ENCODE data around the gene ZCCHC17. TPM values are rescaled to one million over a fixed set of nuclear protein-coding genes. Genes with fewer than 3 reads are reported as not detected.
"Not testable (repeated sequence)": the region's sequence is repeated elsewhere in the genome, so short reads cannot be mapped to it uniquely, and the experiment has no call there.

ZCCHC17 gene
- polyA plus RNA-seq, 1 experiment = 39.2 TPM

GRCh38 chr1:31259746-31260145, 37.1 kb upstream of the ZCCHC17 start:
- POLR2A ChIA-PET = no interaction called here
- CTCF ChIA-PET = no interaction called here
- H3K27me3 ChIP-seq (ENCODE audit: control insufficient read depth, insufficient read depth, low read length) = no peaks in the 10 kb centered on the region
- no peak overlapping the region for H3K4me3 ChIP-seq (ENCODE audit: low read depth, low read length)
- peaks cover 4% of the 10 kb centered on the region for H3K36me3 ChIP-seq (ENCODE audit: control insufficient read depth, insufficient read depth, low read length)
- DNase-seq (ENCODE audit: low read depth) = no peak
- no peak for TF ChIP-seq CTCF (IDR thresholded peaks at IDR 0.05; ENCODE audit: insufficient read depth, low read depth, low read length)

GRCh38 chr1:31261916-31262315, 34.9 kb upstream of the ZCCHC17 start:
- ChIA-PET CTCF (no interaction called here), POLR2A (no interaction called here)
- no peak for TF ChIP-seq CTCF (IDR thresholded peaks at IDR 0.05; ENCODE audit: insufficient read depth, low read depth, low read length)
- H3K27me3 ChIP-seq (ENCODE audit: control insufficient read depth, insufficient read depth, low read length) = no peaks in the 10 kb centered on the region
- DNase-seq (ENCODE audit: low read depth) = no peak
- no peak overlapping the region for H3K4me3 ChIP-seq (ENCODE audit: low read depth, low read length)
- peaks cover 6% of the 10 kb centered on the region for H3K36me3 ChIP-seq (ENCODE audit: control insufficient read depth, insufficient read depth, low read length)

- DNase-seq (ENCODE audit: low read depth); POLR2A ChIA-PET; H3K36me3 ChIP-seq (ENCODE audit: control insufficient read depth, insufficient read depth, low read length); H3K27me3 ChIP-seq (ENCODE audit: control insufficient read depth, insufficient read depth, low read length); H3K4me3 ChIP-seq (ENCODE audit: low read depth, low read length): not testable (repeated sequence)
- CTCF ChIA-PET = interaction anchor here (0.7 kb wide), 1 partner anchor 97 kb away, joined by 3 read pairs; no protein-coding TSS in a partner anchor
Measured at GRCh38 chr1:31262393-31262792, 34.4 kb upstream of the ZCCHC17 start.

GRCh38 chr1:31263408-31263807, 33.4 kb upstream of the ZCCHC17 start:
- no peak for TF ChIP-seq CTCF (IDR thresholded peaks at IDR 0.05; ENCODE audit: insufficient read depth, low read depth, low read length)
- POLR2A ChIA-PET = no interaction called here
- Histone ChIP-seq H3K27me3 (ENCODE audit: control insufficient read depth, insufficient read depth, low read length) (no peaks in the 10 kb centered on the region), H3K36me3 (ENCODE audit: control insufficient read depth, insufficient read depth, low read length) (peaks cover 6% of the 10 kb centered on the region), H3K4me3 (ENCODE audit: low read depth, low read length) (no peak overlapping the region)
- CTCF ChIA-PET = interaction anchor here (1.1 to 2.0 kb wide), 3 partner anchors 10 to 285 kb away, joined by 3 to 6 read pairs (median 4); no protein-coding TSS in a partner anchor
- DNase-seq (ENCODE audit: low read depth) = no peak

GRCh38 chr1:31264790-31265386, 31.9 kb upstream of the ZCCHC17 start:
- no peak for TF ChIP-seq CTCF (IDR thresholded peaks at IDR 0.05; ENCODE audit: insufficient read depth, low read depth, low read length)
- Histone ChIP-seq H3K36me3 (ENCODE audit: control insufficient read depth, insufficient read depth, low read length) (peaks cover 4% of the 10 kb centered on the region), H3K27me3 (ENCODE audit: control insufficient read depth, insufficient read depth, low read length) (no peaks in the 10 kb centered on the region), H3K4me3 (ENCODE audit: low read depth, low read length) (no peak overlapping the region)
- ChIA-PET CTCF (interaction anchor here (1.2 to 2.0 kb wide), 2 partner anchors 32 to 81 kb away, joined by 4 to 6 read pairs; partner anchors contain the start of genes SNRNP40 and ZCCHC17), POLR2A (no interaction called here)
- DNase-seq (ENCODE audit: low read depth) = no peak

- no peaks in the 10 kb centered on the region for H3K27me3 ChIP-seq (ENCODE audit: control insufficient read depth, insufficient read depth, low read length)
- no peak for TF ChIP-seq CTCF (IDR thresholded peaks at IDR 0.05; ENCODE audit: insufficient read depth, low read depth, low read length)
- peaks cover 4% of the 10 kb centered on the region for H3K36me3 ChIP-seq (ENCODE audit: control insufficient read depth, insufficient read depth, low read length)
- CTCF ChIA-PET = no interaction called here
- H3K4me3 ChIP-seq (ENCODE audit: low read depth, low read length) = no peak overlapping the region
- POLR2A ChIA-PET = no interaction called here
- DNase-seq (ENCODE audit: low read depth) = no peak
Measured at GRCh38 chr1:31266547-31266946, 30.3 kb upstream of the ZCCHC17 start.

Measured in BJ (cell line).